ENCODE data around the gene DNAJB12.
"Not testable (repeated sequence)": the region's sequence is repeated elsewhere in the genome, so short reads cannot be mapped to it uniquely, and the experiment has no call there.

Gene DNAJB12

DNA sequence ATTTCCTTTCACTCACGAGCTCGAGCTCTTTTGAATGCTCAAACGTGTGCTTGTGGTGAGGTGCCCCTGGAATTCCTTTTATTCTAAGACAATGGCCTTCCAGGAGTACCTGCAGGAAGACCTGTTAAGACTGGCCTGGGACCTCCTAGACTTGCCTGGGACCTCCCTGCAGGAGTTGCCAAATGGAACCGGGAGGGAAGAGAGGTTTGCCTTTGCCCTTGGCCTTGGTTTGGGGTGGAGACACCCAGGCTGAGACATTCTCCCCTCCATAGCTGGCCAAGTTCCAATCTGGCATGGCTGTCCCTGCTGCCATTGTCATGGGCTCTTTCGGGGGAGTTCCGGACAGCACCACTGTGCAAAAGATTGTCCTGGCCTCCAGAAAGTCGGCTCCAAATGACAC is 39.7 kb downstream of the DNAJB12 start:
- no peak for DNase-seq

DNA sequence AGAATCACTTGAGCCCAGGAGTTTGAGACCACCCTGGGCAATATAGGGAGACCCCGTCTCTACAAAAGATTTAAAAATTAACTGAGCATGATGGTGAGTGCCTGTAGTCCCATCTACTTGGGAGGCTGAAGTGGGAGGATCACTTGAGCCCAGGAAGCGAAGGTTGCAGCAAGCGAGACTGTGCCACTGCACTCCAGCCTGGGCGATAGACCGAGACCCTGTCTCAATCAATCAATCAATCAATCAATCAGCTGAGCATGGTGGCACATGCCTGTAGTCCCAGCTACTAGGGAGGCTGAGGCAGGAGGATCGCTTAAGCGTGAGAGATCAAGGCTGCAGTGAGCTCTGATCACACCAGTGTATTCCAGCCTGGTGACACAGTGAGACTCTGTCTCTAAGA is 40.5 kb downstream of the DNAJB12 start:
- DNase-seq, result no peak

DNA sequence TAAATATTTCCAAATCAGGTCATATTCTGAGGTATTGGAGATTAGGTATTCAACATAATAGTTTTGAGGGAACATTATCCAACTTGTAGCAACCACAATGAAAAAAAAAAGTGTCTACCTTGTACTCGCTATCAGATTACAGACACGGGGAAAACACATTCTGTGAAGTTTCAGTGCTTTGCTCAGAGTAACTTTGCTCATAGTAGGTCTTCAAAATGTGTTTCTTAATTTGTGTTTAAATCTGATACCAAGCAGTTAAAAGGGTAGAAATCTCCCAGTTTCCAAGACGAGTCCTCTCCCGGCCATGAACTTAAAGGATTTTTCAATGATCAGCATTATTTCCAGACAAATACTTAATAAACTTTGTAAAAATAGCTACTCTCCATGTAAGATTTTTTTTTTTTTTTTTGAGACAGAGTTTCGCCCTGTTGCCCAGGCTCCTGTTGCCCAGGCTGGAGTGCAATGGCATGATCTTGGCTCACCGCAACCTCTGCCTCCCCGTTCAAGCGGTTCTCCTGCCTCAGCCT is 41.8 kb downstream of the DNAJB12 start:
- DNase-seq, result no peak

DNA sequence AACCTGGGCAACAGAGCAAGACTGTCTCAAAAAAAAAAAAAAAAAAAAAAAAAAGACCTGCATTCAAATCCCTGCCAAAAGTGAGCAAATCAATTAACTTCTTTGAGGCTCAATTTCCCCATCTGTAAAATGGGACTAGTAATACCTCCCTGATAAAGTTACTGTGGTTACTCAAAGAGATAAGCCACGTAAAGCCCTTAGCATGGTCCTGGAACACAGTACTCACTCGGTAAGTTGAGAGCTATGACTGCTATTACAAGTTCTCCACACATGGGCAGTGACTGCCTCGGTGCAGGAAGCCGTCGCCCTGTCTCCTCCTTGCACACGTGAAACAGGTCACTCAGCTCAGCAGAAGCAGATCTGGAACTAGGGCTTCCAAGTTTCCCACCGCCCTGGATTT is 43.1 kb downstream of the DNAJB12 start:
- DNase-seq, result no peak

DNA sequence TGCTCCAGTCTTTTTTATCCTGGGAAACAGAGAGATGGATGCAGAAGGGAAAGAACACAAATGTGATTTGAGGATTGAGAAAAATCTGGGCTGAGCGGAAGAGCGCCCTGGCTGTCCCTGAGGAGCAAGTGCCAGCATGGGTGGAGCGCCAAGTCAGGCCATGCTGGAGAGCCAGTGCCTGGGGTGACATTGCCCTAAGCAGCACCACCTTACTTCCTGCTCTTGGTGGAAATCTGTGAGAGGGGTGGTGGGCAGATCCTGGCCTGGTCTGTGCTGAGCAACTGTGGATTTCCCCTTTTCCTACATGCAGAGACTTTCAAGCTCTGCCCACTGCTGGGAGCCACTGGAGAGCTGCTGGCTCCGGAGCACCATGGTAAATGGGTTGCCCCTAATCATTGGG is 44.1 kb downstream of the DNAJB12 start:
- DNase-seq, result no peak

DNA sequence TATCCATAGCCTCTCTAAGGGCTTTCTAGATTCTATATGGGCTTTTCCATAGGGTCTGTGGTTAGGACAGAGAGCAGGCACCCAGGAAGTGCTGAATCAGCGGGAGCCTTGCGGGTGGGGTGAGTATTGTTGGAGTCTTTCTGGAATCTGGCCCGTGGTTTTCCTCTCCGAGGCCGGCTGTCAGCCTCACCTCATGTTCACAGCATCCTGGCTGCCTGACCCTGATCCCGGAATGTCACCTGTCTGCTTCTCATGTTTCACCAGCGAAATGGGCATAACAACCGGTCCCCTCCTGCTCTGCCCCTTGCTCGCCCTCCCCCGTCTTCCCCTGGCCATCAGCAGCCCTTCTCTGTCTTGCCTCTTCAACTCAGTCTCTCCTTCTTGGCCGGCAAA is 44.5 kb downstream of the DNAJB12 start:
- DNase-seq, result no peak

DNA sequence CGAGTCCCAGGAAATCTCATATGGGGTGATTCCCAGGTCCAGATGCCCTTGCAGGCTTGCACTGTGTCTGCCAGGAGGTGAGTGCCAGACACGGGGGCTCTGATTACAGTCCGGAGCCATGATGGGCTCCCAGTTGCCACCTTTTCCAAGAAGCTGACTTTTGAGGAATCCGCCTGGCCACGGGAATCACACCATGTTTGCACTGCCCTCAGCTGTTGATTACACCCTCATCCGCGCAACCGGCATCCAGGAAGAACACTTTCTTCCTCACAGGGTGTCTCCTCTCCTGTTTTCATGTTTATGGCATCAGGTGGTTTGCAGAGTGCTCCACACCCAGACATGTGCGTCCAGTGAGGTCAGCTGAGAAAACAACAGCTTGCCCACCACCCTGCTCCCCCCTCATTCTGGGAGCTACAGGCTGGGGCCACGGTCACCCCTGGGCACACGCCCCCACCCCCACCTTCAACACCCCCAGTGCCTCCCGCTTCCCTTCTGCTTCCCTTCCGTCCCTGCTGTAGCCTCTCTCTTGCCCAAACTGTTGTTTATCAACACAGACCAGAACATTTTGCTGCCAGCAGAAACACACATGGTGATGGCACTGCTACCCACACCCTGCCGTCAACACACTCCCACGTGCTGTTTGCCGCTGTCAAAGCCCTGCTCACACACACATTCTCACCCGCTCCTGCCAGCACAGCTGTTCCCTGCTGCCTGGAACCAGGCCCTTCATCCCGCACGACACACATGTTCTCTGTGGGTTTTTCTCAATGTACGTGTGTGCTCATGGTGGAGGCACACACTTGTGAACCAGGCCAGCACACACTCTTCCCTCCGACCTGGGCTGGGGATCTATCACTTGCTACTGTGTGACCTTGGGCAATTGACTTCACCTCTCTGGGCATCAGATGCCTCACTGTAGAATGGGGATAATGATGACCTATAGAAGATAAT is 45.2 kb downstream of the DNAJB12 start:
- DNase-seq, result no peak

DNA sequence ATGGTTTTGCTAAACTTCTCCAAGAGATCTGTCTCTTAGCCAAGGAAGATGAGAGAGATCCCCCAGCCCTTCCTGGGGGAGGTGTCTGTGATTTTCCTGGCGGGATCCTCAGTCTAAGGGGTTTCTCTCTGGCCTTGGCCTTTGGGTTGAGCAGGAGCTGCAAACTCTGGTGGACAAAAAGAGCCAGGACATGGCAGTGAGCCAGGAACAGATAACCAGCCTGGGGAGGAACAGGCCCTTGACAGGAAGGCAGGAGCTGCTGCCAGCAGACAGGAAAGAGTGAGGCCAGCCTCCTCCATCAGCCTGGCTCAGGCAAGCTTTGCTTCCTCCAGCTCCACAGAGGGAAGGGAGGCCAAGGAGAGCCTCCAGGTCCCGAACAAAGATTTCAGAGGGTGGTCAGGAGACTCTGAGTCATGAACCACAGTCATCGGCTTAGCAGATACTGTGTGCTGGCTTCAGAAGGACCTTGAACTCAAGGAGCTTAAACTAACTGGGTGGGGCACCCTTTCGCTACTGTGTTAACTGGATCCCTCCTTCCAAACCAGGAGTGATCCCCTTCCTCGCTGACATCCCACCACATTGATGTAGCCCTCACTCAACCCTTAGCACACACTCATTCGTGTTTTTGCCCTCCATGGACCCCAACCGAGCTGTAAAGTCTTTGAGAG is 46.3 kb downstream of the DNAJB12 start:
- no peak for DNase-seq

DNA sequence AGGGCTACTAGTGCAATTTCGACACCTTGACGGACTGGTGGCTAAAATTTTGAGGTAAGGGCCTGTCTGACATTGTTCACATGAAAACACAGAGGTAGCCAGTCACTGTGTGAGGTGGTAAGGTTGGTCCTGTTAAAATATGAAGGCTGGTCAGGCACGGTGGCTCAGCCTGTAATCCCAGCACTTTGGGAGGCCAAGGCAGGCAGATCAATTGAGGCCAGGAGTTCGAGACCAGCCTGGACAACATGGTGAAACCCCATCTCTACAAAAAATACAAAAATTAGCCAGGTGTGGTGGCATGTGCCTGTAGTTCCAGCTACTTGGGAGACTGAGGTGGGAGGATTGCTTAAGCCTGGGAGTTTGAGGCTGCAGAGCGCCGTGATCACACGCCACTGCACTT is 47.0 kb downstream of the DNAJB12 start:
- not testable (repeated sequence) for DNase-seq

DNA sequence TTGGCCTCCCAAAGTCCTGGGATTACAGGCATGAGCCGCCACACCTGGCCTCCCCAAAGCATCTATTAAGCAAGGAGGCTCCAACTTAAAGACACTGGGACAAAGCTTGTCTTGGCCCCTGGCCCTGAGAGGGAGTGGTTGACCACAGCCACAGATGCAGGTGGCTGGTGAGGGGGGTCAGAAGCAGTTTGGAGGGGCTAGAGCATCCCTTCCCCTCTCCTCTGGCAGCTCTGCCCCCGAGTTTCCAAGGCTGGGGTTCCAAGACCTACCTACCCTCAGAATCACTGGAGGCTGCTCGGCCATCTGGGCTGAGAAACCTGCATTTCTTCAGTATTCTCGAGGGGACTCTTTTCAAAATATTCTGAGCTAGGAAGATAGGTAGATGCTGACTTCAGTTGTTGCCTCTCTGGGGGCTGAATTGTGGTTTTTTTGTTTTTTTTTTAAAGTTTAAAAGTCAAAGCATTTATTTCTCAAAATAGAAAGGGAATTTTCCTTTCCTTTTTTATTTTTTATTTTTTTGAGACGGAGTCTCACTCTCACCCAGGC is 48.4 kb downstream of the DNAJB12 start:
- DNase-seq, result no peak

DNA sequence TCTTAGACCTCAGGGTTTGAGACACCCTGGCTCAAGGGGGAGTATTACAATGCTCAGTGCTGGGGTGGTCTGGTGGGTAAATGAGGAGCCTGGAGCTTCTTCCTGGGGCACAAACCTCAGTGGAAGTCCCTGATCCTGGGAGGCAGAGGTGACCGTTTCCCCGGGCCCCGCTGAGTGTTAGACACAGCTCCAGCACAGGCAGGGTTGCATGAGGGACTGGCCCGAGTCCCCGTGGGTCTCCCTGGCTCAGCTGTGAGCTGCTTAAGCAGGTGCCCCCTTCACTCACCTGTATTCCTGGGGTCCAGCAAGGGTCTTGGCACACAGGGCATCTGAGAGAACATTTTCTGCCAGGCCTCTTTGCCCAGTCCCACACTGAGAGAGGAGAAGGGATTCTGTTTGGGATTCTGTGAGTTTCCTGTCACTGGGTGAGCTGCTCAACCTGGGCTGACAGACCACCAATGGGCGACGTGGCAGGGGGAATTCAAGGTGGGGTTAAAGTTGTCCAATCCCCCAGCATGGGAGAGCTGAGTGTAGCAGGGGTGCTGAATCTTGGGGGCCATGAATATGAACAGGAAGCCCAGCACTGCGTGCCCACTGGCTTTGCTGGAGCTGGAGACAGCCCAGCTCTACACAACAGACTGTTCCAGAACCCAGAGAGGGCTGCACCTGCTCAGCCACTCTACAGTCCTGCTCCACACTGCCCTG is 51.1 kb downstream of the DNAJB12 start:
- DNase-seq, result no peak

DNA sequence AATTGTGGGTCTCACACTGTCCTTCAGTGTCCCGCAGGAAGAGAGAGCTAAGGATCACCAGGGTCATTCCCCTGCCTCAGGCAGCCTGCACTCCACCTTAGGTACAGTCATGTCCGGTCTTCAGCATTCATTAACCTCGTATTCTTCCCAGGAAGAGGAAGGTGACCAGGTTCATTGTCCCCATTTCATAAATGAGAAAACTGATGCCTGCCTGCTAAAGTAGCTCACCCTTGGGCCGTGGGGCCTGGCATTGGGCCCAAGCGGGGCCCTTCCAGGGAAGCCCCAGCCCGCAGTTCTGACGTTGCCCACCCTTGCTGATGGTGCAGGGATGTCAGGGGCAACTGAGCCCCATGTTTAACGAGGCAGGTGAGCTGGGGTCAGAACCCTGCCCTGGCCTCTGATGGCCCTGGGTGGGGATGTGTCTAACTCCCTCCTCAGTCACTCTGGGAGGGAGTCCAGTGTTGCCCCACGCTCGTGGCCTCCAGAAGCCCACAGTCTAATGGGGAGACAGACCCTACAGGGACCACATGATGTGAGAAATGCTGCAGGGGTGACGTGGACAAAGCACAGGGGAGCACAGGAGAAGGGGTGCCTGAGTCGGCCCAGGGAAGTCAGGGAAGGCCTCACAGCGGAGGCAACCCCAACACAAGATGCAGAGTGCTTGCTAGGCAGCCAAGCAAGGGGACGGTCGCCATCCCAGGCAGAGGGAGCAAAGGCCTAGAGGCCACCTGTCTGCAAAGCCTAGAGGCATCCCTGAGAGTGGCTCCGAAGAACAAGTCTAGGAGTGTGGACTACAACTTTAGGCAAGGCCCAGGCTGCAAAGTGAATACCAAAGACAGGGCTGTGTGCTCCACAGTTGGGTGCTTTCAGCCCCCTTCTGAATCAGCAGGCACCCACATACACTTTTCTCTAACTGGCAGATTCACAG is 55.9 kb downstream of the DNAJB12 start:
- no peak for DNase-seq

DNA sequence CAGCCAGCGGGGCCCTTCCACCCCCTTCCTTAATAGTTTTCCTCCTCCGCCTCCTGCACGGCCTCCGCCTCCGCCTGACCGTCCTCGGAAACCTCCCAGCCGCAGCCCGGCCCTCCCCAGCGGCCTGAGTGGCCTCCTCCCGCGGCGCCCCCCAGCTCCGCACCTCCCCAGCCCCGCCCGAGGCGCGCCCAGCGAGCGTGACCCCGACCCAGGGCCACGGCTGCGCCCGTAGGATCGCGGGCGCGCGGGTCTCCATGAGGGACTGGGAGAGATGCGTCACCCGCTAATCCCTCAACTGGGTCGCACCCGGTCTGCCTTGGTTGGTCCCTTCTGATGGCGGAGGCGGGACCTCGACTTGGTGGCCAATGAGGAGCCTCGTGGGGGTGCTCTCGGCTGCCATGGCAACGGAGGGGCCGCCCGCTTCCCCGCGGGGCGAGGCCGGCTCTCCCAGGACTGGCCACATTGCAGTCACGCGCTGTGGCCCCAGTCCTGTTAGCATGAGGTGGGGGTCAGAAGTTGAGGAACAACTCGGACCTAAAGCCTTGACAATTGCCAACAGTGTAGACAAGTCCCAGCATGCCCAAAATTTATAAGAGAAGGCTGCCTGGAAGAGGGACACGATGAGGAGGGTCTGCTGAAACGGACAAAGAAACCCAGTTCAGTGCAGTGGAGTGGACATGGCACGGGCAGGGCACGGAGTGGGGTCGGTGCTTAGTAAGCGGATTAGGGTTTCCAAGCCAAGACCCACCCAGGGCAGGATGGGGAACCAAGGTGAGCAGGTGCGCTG is 56.7 kb downstream of the DNAJB12 start:
- peak; percentile 80 for DNase-seq

DNA sequence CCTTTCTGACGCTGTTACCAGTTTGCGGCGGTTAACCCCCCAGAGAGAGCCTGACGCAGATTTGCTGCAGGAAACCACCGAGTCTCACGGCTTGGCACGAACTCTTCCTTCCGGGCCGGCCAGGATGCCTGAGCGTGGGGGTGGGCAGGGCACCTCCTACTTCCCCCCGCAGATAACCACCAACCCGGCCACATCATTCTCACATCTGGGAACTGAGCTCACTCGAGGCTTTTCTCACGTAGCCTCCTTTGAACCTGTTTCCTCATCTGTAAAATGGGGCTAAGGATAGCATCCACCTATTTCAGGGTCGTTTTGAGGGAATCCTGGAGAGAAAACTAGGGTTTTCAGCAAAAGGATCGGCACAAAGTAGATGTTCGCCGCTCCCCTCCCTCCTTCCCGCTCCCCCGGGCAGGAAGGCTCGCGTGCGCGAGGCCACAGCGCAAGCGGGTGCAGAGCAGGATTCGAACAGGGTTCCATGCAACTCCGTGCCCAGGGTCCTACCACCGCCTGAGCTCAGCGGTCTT is 57.4 kb downstream of the DNAJB12 start:
- DNase-seq, result peak; percentile 94

DNA sequence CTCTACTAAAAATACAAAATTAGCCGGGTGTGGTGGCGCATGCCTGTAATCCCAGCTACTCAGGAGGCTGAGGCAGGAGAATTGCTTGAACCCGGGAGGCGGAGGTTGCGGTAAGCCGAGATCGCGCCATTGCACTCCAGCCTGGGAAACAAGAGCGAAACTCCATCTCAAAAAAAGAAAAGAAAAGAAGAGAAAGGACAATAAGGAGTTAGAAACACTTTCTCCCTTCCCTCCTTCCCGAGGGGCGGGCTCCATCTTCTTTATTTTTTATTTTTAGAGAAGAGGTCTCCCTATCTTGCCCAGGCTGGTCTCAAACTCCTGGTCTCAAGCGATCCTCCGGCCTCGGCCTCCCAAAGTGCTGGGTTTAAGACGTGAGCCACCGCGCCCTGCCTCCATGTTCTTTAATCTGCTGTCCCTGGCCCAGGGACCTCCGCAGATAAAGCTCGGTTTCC is 57.9 kb downstream of the DNAJB12 start:
- DNase-seq, result not testable (repeated sequence)

DNA sequence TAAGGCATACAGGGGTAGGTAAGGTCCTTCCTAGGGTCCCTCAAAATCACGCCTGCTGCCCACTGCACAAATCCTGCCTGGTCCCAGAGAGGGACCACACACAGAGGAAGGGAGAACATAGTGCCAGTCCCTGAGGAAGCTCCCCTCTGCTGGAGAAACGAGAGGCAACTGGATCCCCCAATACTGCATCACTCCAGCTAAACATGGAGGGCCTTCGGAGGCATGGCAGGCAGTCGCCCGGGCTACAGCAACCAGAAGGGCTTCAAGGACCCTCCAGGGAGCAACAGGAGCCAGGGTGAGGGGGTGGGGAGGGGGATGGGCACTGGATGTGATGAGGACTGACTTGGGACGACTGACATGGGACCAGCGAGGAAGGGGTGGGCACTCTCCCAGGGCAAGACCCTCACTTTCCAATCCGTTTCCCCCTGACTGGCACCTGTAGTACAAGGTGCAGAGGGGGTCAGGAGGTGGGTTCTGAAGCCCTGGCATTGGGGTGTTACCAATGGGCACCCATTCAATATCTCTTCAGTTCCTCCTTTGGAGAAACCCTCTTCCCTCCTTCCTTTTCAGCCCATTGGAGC is 59.3 kb downstream of the DNAJB12 start:
- no peak for DNase-seq

DNA sequence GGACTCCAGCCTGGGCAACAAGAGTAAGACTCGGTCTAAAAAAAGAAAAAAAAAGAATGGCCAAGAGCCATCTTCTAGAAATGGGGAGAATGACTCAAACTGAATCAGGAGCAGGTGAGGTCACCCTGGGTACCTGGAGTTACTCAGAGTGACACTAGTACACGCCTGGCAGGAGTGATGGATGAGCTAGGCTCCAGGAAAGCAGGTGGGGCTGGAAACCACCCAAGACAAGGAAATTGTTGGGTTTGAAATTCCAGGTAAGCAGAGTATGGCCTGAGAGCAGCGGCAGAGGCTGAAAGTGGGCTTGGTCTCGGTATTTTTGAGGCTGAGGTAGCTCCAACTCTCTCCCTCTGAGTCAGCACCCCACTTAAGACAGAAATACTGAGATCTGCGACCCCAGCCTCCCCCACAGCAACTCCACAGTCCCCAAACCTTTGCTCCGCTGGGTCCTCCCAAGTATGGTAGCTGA is 62.5 kb downstream of the DNAJB12 start:
- DNase-seq, result no peak

DNA sequence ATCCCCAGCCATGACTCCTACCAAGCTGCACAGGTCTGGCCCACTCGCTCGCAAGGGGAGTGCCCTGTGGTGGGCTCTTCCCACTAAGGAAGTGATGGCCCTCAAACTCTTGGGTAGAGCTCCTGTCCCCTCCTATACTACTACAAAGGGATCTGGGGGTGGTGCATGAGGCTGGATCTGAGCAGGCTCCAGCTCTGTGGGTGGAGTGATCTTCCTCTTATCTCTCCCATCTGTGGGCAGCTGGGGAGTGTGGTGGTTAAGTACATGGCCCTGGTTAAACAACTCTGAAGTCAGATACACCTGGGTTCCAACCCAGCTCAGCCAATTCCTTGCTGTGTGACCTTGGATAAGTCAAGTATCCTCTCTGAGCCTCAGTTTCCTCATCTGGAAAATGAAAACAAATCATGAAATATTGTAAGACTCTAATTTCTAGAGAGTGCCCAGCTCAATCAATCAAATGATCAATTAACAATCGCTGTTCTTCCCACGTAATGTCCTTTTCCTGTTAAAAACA is 63.6 kb downstream of the DNAJB12 start:
- DNase-seq, result no peak

DNA sequence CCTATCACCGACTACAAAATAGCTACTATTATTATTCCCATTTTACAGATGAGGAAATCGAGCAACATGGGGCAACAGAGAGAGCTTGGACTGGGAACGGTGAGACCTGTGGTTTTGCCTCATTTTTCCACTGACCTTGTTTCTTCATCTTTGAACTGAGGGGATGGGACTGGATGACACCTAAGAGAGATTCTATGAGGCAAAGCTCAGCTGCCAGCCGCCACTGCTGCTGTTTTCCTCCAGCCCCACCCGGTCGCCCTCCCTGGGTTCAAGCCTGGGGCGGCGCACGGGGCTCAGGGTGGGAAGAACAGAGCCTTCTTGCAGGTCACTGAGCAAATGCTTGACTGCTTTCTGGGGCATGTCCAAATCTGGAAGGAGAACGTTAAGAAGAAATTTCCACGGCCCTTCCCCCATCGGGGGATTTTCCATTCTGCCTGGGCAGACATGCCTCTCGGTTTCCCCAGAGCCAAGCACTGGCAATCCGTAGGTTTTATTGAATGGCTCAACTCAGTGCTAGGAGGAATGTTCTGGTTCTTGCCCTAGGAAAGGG is 68.7 kb downstream of the DNAJB12 start:
- DNase-seq, result no peak

DNA sequence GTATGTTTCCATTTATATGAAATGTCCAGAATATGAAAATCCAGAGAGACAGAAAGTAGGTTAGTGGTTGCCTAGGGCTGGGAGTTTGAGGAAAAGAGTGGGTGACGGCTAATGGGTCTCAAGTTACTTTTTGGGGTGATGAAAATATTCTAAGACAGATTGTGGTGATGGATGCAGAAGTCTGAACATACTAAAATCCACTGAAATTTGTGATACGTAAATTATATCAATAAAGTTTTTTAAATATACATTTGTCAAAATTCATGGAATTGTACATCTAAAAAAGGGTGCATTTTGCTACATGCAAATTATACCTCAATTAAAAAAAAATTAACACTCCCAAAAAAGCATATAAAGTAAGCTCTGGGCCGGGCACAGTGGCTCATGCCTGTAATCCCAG is 71.6 kb downstream of the DNAJB12 start:
- DNase-seq, result no peak

Measured in activated gamma-delta T cell treated with Interleukin-2 at 50 U/mL for 16 hours (primary cell).